GM10266 (cell line): ENCODE results near the gene ATL2.
A peak's percentile ranks its signal among the peaks of the same experiment; 100 is the strongest.

Experiments used
- DNase-seq: peaks from one replicate; pipeline ENCODE4 v3.0.0; 2012; ENCODE audit errors: extremely low spot score
- CTCF ChIP-seq: IDR thresholded peaks from 2 replicates; pipeline ENCODE4 v1.5.1; 2012; ENCODE audit warnings: mild to moderate bottlenecking, low read depth; ENCODE audit not compliant: control insufficient read depth, insufficient read depth; ENCODE audit errors: missing control alignments

The ATL2 gene

GRCh38 chr2:38377050-38377828, at the start of gene ATL2:
ATL2 (minus strand) TSS chr2:38377273; CDS start chr2:38377260, 13 bp downstream.
- DNase-seq = peak; percentile 94
- TF ChIP-seq CTCF = no peak

GRCh38 chr2:38423763-38424162, 46.7 kb upstream of the ATL2 start:
- TF ChIP-seq CTCF = no peak

GRCh38 chr2:38421274-38422056, 44.4 kb upstream of the ATL2 start:
- DNase-seq = no peak
- TF ChIP-seq CTCF = no peak

More at GRCh38 chr2:38423763-38424162, 46.7 kb upstream of the ATL2 start:
- DNase-seq = no peak

- DNase-seq = no peak
- TF ChIP-seq CTCF = no peak
These were observed 42.4 kb upstream of the ATL2 start for GRCh38 chr2:38419499-38419898.

- DNase-seq = no peak
These were observed 41.7 kb upstream of the ATL2 start for GRCh38 chr2:38418735-38419134.

GRCh38 chr2:38417745-38418689, 40.9 kb upstream of the ATL2 start:
- TF ChIP-seq CTCF = no peak

More at GRCh38 chr2:38418735-38419134, 41.7 kb upstream of the ATL2 start:
- no peak for TF ChIP-seq CTCF

More at GRCh38 chr2:38417745-38418689, 40.9 kb upstream of the ATL2 start:
- no peak for DNase-seq
